Measurements from ENCODE around the gene POLR1H.

DNA sequence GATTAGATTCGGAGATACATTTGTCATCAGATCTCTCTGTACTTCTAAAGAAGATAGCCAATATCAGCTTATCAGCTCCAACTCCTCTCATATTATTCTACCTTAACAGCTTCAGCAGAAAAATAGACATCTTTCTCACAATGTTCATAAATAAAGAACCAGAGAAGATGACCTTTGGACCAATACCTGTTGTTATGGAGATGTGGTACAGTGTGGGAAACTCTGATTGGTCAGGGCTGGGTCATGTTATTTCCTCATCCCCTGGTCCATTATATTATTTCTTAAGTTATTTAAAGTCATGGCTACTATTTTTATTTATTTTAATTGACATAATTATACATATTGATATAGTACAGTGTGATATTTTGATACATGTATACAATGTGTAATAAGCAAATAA lies 35.9 kb upstream of the POLR1H start:
- TF ChIP-seq EZH2 (IDR thresholded peaks at IDR 0.05) (no peak), POLR2A (IDR thresholded peaks at IDR 0.05; ENCODE audit: borderline replicate concordance, extremely low read depth, insufficient read depth, insufficient read length) (no peak)
- TF ChIP-seq, protein P1, sequence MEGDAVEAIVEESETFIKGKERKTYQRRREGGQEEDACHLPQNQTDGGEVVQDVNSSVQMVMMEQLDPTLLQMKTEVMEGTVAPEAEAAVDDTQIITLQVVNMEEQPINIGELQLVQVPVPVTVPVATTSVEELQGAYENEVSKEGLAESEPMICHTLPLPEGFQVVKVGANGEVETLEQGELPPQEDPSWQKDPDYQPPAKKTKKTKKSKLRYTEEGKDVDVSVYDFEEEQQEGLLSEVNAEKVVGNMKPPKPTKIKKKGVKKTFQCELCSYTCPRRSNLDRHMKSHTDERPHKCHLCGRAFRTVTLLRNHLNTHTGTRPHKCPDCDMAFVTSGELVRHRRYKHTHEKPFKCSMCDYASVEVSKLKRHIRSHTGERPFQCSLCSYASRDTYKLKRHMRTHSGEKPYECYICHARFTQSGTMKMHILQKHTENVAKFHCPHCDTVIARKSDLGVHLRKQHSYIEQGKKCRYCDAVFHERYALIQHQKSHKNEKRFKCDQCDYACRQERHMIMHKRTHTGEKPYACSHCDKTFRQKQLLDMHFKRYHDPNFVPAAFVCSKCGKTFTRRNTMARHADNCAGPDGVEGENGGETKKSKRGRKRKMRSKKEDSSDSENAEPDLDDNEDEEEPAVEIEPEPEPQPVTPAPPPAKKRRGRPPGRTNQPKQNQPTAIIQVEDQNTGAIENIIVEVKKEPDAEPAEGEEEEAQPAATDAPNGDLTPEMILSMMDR (IDR thresholded peaks at IDR 0.05 in 2 of 3, conservative IDR thresholded peaks at IDR 0.05 in 1 of 3; ENCODE audit: borderline replicate concordance in 1 of 3, insufficient read depth in 1 of 3, low read depth in 2 of 3, low read length in 2 of 3), result no peak

Data from HCT116 (cell line).